Central memory CD4-positive, alpha-beta T cell (primary cell): ENCODE measurements around the gene NXPH3.
"Not testable (repeated sequence)": the region's sequence is repeated elsewhere in the genome, so short reads cannot be mapped to it uniquely, and the experiment has no call there.

Experiments used
- DNase-seq: peaks from one replicate; pipeline ENCODE4 v3.0.0; 2022

The NXPH3 gene

DNA sequence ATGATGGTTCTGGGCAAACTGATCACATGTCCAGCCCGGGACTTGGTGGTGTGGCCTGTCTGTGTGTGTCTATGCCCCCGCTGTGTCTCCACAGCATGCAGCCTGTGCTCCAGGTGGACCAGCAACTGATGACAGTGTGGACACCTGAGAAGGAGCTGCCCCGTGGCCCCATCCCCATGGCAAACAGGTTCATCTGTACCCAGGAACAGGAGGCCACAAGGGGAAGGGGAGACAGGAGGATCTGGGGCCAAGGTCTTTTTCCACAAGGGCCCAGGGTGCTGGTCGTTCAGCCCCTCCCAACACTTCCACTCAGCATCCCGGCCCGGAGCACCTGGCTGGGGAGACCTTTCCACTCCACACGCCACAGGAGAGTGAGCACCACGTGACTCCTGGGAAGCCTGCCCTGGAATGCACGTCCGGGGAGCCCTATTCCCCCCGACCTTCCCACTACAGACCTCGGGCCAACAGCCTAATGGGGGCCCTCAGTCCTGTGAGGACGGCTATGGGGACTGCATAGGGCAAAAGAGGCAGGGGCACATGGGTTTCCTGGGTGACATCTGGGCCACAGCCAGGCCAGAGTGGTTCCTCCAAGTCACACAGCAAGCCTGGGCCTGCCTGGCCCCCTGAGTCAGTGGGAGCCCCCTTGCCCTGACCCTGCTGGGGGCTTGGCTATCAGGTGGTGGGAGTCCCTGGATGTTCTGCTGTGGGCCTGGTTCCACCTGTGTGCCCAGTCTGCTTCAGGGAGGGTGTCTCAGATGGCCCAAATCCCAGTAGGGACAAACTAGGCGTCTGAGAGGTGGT, 20.8 kb upstream of the NXPH3 start:
- DNase-seq, result no peak

DNA sequence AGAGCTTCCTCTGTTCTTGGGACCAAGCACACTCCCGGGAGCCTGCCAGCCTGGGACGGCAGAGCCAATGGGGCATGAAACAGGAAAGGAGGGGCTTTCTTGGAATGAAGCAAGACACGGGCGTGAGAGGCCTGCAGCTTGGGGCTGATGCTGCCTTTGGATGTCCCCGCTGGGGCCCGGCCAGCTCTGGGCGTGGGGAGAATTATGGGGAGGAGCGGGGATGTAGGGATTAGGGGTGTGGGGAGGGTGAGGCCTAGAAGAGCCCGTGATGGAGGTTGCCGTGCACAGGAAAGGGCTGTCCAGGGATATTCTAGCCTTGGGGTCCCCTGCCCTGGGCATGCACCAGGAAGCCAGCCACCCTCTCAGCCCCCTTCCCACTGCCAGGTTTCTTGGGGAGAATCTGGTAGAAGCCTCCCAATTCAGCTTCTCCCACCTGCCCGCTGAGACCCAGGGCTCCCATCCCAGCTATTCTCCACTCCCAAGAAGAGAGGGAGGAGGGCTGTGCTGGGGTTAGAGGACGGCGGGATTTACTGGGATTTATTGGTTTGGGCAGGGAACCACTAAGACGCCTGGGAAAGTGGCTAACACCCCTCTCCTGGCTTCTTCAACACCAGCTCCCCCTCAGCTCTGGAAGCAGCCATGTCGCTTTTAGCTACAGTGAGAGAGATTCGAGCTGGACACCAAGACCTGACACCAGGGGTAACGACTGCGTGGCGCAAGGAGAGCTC, 20.0 kb upstream of the NXPH3 start:
- no peak for DNase-seq

DNA sequence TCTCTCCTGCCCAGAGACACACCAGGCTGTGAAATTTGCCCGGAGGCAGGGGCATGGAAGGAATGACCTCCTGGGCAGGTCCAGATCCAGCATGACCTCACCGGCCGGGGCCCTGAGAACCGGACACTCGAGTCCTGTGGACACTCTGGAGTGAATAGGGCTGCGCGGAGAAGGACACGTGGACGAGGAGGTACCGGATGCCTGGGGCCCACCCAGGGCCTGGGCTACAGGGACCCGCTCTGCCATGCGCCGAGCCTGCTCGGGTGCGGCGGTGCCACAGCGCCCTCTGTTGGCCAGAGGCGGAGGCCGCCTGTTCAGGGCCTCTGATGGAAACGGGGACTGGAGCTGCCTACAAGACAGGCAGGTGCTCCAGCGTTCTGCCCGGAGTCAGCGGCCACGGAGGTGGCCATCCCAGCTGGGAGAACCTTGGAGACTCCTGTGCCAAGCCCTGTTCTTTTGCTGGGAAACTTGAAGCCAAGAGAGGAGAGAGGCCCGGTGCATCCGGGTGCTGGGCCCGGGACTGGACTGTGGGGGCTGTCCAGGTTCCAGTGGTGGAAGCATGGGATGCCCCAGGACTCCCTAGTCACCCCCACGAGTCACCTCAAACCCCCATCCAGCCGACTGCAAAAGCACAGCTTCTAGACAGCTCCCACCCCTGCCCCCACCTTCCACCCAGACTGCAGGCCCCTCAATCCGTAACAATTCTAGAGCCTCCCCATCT, 19.3 kb upstream of the NXPH3 start:
- DNase-seq, result peak; percentile 73

DNA sequence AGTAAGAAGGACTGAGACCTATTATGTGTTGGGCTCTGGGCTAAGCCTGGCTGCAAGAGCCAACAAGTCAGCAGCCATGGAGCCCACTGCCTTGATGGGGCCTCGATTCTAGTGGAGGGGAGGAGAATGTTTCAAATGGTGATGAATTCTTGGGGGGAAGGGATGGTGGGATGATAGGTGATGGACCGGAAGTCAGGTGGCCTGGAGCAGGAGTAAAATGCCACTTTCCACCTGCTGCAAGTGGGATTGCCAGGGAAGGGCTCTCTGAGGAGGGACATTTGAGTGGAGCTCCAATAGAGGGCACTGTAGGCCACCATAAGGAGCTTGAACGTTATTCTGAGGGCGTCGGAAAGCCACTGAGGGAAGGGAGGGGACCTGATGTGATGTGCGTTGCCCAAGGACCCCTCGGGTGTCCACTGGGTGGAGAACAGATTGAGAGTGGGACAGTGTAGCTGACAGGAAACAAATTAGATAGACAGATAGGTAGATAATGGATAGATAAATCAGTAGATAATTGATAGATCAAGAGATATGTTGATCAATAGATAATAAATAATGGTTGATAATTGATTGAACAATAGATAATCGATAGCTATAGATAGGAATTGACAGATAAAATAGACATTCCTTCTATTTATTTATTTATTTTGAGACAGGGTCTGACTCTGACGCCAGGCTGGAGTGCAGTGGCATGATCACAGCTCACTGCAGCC, 18.2 kb upstream of the NXPH3 start:
- DNase-seq, result peak; percentile 16

DNA sequence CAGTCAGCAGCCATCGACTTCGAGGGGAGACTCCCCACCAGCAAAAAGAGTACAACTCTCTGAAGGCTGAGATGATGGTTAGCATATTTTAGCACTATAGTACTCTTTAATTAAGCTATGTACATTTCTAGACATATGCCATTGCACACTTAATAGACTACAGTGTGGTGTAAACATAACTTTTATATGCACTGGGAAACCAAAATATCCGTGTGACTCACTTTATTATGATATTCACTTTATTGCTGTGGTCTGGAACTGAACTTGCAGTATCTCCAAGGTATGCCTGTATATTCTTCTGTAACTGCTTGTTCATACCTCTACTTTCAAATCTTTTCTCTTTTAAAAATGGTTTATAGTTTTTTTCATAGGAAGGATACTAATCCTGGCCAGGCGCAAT, 11.0 kb upstream of the NXPH3 start:
- DNase-seq, result no peak

DNA sequence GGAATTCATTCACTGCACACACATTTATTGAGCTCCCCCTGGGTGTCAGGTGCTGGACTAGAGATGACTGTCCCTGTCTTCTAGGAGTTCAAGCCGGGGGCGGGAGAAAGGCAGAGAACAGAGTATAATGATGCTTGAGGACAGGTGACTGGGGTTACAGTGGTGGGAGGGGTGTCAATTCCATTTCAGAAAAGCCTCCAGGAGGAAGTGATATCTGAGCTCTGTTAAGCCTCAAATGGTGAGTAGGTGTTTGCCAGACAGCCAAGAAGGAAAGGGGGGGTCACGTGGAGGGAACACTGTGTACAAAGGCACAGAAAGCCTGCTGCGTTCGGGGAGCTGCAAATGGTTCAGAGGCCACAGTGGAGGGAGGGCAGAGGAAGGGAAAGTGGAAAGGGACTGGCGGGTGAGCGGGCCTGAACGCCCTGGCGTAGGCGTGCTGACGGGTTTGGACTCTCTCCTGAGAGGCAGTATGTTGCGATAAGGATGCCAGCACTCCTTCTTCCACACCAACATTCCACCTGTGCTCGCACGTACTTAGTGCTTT, 9.7 kb upstream of the NXPH3 start:
- DNase-seq, result no peak

DNA sequence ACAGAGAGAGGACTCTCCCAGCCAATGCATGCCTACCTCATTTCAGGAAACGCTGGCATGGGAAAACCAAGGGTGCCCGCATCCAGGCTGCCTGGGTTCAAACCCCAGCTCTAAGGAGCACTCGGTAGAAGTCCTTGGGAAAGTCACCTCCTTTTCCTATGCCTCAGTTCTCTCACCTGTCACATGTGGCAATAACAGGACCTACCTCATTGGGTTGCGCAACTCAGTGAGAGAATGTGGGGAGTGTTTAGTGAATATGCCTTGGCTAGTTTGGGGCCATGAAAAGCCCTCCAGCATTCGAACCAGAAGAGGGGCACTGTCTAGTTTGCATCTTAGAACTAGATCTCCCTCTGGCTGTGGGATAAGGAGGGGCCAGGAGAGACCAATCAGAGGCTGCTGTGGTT, 9.0 kb upstream of the NXPH3 start:
- no peak for DNase-seq

DNA sequence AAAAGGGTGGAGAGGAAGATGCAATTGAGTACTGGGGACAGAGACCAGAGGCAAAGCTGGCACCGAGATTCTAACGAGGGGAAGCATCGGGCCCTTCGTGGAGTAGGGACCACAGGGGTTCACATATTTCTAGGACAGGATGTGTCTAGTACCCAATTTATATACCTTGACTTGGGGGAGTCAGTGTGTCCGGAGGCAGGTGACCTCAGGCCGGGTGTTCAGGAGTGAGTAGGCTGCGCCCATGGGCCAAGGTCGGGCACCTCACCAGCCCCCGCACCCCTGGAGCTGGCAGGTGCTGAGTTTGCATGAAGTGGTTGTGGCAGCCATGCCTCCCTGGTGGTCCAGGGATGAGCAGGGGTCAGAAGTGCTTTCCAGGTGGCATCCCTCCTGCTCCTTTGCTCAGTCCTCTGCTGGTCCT, 8.6 kb upstream of the NXPH3 start:
- DNase-seq, result no peak

DNA sequence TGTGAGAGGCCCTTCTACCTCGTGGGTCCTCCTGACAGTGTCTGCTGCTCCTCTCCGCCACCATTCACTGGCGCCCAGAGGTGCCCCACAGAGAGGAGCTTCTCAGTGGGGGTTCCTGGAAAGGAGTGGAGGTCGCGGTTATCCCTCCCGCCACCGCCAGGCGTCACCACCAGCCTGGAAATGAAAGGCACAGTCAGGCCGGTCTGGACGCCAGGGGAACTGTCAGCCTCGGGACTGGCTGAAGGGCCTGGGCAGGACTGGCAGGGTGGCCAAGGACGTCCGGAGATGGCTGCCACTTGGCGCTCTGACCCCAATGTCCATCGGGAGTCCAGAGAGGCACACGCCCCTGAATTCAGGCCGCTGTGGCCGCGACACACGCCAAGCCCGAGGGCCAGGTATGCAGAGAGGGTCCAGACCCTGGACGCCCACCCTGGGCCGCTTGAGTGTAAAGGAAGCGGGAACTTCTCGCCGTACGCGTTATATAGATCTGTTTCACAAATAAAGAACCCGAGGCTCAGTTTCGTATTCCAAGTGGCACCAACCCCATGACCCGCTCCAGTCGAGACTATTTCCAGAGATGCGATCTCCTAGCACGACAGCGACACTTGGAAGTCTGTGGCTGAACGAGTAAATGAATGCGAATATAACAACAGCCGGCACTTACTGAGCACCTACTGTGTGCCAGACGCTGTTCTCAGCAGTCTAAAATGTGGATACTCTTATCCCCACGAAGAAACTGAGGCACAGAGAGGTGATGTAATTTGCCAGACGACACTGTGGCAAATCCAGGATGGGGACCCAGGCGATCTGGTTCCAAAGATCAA, 7.6 kb upstream of the NXPH3 start:
- peak; percentile 63 for DNase-seq

DNA sequence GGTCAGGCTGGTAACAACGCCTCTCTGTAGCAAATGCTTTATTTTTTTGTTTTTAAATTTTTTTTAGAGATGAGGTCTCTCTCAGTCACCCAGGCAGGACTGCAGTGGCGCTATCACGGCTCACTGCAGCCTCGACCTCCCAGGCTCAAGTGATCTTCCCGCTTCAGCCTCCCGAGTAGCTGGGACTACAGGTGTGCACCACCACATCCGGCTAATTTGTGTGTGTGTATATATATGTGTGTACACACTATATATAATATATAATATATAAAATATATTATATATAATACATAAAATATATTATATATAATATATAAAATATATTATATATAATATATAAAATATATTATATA, 7.0 kb upstream of the NXPH3 start:
- not testable (repeated sequence) for DNase-seq

DNA sequence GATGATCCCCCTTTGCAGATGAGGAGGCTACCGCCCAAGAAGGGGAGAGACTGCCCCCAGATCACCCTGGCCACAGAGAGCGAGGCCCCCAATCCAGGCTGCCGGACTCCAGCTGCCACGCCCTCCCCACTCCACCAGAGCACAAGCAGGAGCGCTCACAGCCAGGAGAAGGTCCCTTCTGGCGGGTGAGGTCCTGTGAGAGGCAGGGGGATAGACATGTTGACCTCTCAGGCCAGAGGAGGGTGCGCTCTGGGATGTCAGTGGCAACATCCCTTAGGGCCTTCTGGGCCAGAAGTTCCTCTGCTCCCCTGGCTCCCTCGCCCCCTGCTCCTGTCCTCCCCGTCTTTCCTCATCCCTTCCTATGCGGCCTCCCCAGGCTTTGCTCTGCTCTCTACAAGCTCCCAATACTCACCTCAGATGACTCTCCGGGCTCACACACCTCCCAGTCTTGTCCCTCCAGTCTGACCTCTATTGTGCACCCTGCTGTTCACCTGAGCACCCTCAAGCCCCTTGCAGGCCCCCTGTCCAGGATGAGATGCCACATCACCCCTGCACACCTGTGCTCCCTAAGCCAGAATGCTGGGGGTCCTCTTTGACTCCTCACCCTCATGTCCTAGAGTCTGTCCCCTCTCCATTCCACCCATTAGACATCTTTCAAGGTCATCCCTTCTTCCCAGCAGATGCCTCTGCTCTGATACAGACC, 5.0 kb upstream of the NXPH3 start:
- DNase-seq, result no peak

DNA sequence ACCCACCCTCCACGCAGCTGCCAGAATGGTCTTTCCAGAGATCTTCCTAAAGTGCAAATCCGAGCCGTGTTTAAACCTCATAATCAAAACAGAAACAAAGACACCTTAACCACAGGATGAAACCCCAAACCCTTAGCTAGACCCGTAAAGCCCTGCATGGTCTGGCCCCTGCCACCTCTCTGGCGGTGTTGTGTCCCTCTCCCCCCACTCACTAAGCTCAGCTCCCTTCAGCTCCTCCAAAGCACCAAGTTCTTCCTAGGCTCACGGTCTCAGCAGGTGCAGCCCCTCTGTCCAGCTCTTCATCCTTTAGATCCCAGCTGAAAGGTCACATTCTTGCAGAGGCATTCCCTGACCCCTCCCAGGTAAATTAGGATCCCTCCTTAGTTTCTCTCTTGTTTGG, 4.4 kb upstream of the NXPH3 start:
- no peak for DNase-seq

DNA sequence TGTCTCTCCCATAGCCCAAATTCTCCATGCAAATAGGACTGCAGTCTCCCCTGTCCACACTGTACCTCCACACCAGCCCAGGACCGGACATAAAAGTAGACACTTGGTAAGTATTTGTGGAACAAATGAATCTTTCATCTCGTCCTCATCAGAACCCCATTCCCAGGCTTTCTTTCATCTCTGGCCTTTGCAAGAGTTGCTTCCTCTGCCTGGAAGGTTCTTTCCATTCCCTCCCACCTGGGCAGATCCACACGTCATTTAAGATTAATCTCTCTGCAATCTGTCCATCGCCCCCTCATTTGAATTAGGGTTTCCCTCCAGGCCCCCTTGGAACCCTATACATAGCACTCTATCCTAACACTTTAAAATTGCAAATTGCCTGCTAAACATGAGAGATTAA, 3.9 kb upstream of the NXPH3 start:
- DNase-seq, result no peak

DNA sequence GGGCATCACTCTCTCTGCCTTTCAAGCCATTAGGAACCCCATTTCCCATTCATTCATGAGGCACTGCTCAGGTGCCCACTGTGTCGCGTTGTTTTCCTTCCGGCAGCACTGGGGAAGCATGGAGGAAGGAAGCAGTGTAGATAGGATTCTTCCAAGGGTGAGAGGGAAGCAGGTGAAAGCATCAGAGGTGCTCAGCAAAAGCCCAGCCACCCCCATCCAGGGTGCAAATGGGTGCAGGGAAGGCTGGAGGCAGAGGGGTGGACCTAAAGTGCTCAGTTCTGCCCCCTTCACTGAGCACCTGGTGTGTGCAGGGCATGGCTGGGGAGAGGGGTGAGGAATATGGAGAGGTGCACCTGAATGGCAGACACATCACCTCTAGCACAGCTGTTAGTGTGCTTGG, 3.4 kb upstream of the NXPH3 start:
- DNase-seq, result no peak

DNA sequence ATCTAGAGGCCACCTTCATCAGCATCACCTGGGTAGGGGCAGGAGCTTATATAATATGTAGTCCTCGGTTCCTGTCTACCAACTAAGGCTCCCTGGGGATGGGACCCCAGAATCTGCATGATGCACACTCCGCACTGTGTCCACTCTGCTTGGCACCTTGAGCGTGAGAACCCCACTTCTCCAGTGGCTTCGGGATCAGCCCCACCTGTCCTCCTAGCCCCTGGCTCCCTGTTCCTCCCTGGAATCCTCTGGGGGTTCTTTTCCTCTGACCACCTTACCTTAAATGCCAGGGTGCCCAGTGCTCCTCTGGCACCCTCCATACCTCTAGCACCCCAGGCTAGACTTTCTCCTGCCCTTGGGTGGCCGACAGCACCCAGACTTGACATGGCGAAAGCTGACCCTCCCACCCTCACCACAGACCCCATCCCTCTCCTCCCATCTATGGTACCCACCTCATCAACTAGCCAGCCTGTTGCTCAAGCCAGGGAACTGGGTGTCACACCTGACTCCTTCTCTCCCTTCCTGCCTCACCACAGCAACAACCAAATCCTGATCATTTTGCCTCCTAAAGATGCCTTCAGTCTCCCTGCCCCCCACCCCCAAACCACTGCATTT, 2.8 kb upstream of the NXPH3 start:
- DNase-seq, result no peak

DNA sequence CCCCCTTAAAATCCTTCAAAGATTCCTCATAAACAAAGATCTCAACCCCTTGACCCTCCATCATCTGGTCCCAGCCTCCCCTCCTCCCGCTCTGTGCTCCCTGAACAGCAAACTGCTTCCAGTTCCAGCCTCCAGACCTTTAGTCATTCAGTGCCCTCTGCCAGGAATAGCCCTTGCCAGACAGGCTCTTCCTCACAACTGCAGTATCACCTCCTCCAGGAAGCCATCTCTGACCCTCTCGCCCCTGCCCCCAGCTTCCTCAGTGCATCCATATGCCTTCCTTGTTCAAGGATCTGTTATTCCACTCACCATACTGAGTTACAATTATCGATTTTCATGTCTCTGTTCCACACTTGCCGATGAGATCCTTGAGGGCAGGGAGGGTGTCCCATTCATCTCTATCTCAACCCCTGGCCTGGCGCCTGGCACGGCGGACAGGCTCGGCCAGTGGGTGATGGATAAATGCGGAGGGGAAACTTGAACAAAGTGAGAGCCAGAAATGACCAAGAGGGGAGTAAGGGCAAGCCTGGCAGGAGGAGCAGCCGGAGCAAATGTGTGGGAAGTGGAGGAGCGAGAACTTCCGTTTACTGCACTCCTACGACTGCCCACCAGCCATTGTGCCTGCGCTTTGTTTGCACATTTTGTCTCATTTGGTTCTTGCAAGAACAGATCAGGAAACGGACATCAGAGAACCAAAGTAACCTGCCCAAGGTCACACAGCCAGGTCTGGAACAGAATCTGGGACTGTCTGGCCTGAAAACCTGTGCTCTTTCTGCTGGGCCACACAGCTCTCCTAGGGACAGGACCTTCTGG, 2.0 kb upstream of the NXPH3 start:
- no peak for DNase-seq

DNA sequence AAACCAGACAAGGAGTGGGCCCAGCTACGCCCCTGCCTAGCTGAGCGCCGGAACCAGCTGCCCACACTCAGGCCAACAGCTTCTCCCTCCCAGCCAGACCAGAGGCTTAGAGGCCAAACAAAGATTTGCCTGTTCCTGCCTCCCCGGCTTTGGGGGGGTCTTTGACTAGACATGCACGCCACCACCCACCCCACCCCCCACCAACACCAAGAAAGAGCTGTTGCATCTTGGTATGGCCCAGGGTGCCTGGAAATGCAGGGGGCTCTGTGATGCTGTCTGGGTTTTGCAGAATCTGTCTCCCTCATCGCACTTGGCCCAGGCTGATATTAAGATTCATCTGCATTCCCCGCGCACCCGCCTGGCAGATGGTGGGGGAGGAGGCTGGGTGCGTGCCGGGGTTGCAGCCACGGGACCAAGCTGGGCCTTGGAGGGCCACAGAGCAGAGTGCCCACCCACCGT, 1.3 kb upstream of the NXPH3 start:
- DNase-seq, result no peak

DNA sequence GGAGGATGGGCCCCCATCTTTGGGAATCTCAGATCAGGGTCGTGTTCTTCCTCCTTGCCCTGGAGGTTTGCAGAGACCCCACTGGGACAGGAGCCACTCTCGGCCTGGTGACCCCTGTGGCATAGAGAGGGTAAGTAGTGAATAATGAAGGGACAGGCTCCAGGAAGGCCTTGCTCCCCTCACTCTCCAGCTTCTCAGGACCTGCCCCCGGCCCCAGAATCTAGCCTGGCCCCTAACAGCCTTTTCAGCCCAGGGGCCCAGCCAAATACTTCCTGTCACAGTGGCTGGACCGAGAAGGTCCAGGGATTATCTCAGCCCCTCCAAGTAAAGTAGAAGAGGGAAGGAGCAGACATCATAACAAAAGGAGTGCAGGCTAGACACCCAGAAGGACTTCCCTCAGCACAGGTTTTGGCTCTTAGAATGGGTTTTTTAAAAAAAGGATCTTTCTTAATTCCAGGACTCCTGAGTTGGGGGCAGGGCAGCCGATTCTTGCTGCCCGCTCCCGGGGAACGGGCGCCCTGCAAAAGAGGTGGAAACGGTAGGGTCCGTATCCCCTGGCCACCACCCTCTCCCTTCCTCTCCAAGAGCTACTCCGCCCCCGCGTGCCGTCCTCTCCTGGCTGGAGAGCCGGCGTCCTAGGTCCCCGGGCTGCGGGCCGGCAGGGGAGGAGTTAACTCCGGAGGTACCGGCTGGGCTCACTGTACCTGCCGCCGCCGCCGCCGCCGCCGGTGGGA, 559 bp upstream of the NXPH3 start:
- no peak for DNase-seq
